Activated B cell treated with CpG ODN at 0.5 μM for 24 hours (primary cell): Measurements from ENCODE around the gene RGS9BP. TPM values are rescaled to one million over a fixed set of nuclear protein-coding genes. Genes with fewer than 3 reads are reported as not detected.

Experiments
- ATAC-seq: fragments of 200-7000 bp; cut with Tn5 transposase; one replicate; pipeline ENCODE4 v1.10.0; 2021; ENCODE audit warnings: low read depth, mild to moderate bottlenecking, moderate library complexity
- CTCF ChIA-PET: fragments of 350-600 bp; sonication (Branson Sonifier 250); formaldehyde crosslinking; loops from one replicate; lab custom pipeline; 2021; ENCODE audit warnings: antibody characterized with exemption; lab: Charles Lee
- POLR2A ChIA-PET: fragments of 350-600 bp; sonication (Branson Sonifier 250); formaldehyde crosslinking; loops from one replicate; lab custom pipeline; 2021; ENCODE audit warnings: antibody characterized with exemption; lab: Charles Lee
- DNase-seq: peaks from one replicate; pipeline ENCODE4 v3.0.0; 2022
- H3K27ac Mint-ChIP-seq: one replicate; pipeline ENCODE4 v1.8.0; 2020; ENCODE audit warnings: mixed read lengths
- H3K27me3 Mint-ChIP-seq: one replicate; pipeline ENCODE4 v1.8.0; 2021; ENCODE audit warnings: mixed read lengths
- H3K36me3 Mint-ChIP-seq: one replicate; pipeline ENCODE4 v1.8.0; 2021; ENCODE audit warnings: low read depth, mixed read lengths
- H3K4me1 Mint-ChIP-seq: one replicate; pipeline ENCODE4 v1.8.0; 2021; ENCODE audit warnings: mixed read lengths
- H3K4me3 Mint-ChIP-seq: one replicate; pipeline ENCODE4 v1.8.0; 2020; ENCODE audit warnings: mild to moderate bottlenecking, mixed read lengths
- H3K9me3 Mint-ChIP-seq: one replicate; pipeline ENCODE4 v1.8.0; 2020; ENCODE audit warnings: mixed read lengths
- CTCF ChIP-seq: fragments of 200-600 bp; IDR thresholded peaks from one replicate; pipeline ENCODE4 v1.8.0; 2022; ENCODE audit warnings: antibody characterized with exemption, mild to moderate bottlenecking
- intact Hi-C: fragments of 100-400 bp; cut with micrococcal nuclease; formaldehyde crosslinking; loops from one replicate; pipeline ENCODE4 v1.15.1; 2024
- total RNA-seq: library from RNA; stranded (reverse); gene quantifications from 2 replicates; pipeline ENCODE4 v1.2.3, GENCODE V29; 2022

RGS9BP gene
- total RNA-seq, 1 donor from 2014 or later = not detected

GRCh38 chr19:32680986-32681385 lies 5.3 kb downstream of the RGS9BP start:
- DNase-seq = no peak
- POLR2A ChIA-PET = no interaction called here
- ATAC-seq = no peak
- intact Hi-C loops = no loop called here
- TF ChIP-seq CTCF = no peak
- no peaks in the 10 kb centered on the region for H3K9me3 Mint-ChIP-seq
- peaks cover 19% of the 10 kb centered on the region for H3K27me3 Mint-ChIP-seq
- no peak overlapping the region for H3K27ac Mint-ChIP-seq
- peaks cover 5% of the 10 kb centered on the region for H3K4me1 Mint-ChIP-seq
- CTCF ChIA-PET = no interaction called here
- no peak overlapping the region for H3K4me3 Mint-ChIP-seq
- no peaks in the 10 kb centered on the region for H3K36me3 Mint-ChIP-seq

- ChIA-PET POLR2A (no interaction called here), CTCF (interaction anchor here (1.2 kb wide), 1 partner anchor 82 kb away, joined by 3 read pairs; no protein-coding TSS in a partner anchor)
- H3K27ac Mint-ChIP-seq = no peak overlapping the region
- DNase-seq = no peak
- H3K4me1 Mint-ChIP-seq = peaks cover 2% of the 10 kb centered on the region
- no peak overlapping the region for H3K4me3 Mint-ChIP-seq
- no peaks in the 10 kb centered on the region for H3K36me3 Mint-ChIP-seq
- H3K27me3 Mint-ChIP-seq = peaks cover 14% of the 10 kb centered on the region
- TF ChIP-seq CTCF = no peak
- H3K9me3 Mint-ChIP-seq = no peaks in the 10 kb centered on the region
- ATAC-seq = no peak
- intact Hi-C loops = no loop called here
These were observed 6.7 kb downstream of the RGS9BP start for GRCh38 chr19:32682317-32682716.

- no peak overlapping the region for H3K27ac Mint-ChIP-seq
- ChIA-PET POLR2A (no interaction called here), CTCF (no interaction called here)
- H3K36me3 Mint-ChIP-seq = no peaks in the 10 kb centered on the region
- H3K27me3 Mint-ChIP-seq = peaks cover 3% of the 10 kb centered on the region
- H3K4me3 Mint-ChIP-seq = no peak overlapping the region
- intact Hi-C loops = no loop called here
- no peaks in the 10 kb centered on the region for H3K9me3 Mint-ChIP-seq
- no peak for DNase-seq
- TF ChIP-seq CTCF = no peak
- H3K4me1 Mint-ChIP-seq = peaks cover 8% of the 10 kb centered on the region
- no peak for ATAC-seq
These were observed 11.3 kb downstream of the RGS9BP start for GRCh38 chr19:32686847-32687475.

- TF ChIP-seq CTCF = no peak
- CTCF ChIA-PET = no interaction called here
- Mint-ChIP-seq H3K27ac (no peak overlapping the region), H3K9me3 (no peaks in the 10 kb centered on the region), H3K4me1 (peaks cover 9% of the 10 kb centered on the region), H3K4me3 (no peak overlapping the region), H3K27me3 (no peaks in the 10 kb centered on the region), H3K36me3 (no peaks in the 10 kb centered on the region)
- no peak for DNase-seq
- intact Hi-C loops = no loop called here
- POLR2A ChIA-PET = no interaction called here
- no peak for ATAC-seq
These were observed 12.0 kb downstream of the RGS9BP start for GRCh38 chr19:32687681-32688080.

GRCh38 chr19:32688311-32688710 lies 12.7 kb downstream of the RGS9BP start:
- ATAC-seq (no peak), DNase-seq (no peak)
- Mint-ChIP-seq H3K27ac (no peak overlapping the region), H3K9me3 (no peaks in the 10 kb centered on the region), H3K36me3 (peaks cover 1% of the 10 kb centered on the region), H3K4me3 (no peak overlapping the region), H3K27me3 (no peaks in the 10 kb centered on the region), H3K4me1 (peaks cover 15% of the 10 kb centered on the region)
- intact Hi-C loops = no loop called here
- no peak for TF ChIP-seq CTCF
- CTCF ChIA-PET = no interaction called here
- POLR2A ChIA-PET = no interaction called here
